ENCODE measurements around the gene NSMCE1. TPM values are rescaled to one million over a fixed set of nuclear protein-coding genes. Genes with fewer than 3 reads are reported as not detected.
"Not testable (repeated sequence)": the region's sequence is repeated elsewhere in the genome, so short reads cannot be mapped to it uniquely, and the experiment has no call there.

NSMCE1 gene
- total and polyA plus RNA-seq, 2 of the 4 experiments (the other 2 are of a cell fraction): 47.5 to 120 TPM

DNA sequence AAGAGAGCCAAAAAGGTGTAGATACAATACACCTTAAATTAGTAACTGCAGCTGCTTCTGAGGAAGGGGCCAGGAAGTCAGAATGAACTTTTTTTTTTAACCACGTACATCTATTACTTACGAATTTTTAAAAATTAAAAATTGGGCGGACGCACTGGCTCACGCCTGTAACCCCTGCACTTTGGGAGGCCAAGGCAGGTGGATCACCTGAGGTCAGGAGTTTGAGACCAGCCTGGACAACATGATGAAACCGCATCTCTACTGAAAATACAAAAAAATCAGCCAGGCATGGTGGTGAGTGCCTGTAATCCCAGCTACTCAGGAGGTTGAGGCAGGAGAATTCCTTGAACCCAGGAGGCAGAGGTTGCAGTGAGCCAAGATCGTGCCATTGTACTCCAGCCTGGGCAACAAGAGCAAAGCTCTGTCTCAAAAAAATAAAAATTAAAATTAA, 5.9 kb upstream of the NSMCE1 start:
- in situ Hi-C loops (cut with MboI; ENCODE audit: low sequenced_read_pairs); H4K20me1 ChIP-seq (ENCODE audit: insufficient read depth, low read length); H4K91ac ChIP-seq (ENCODE audit: insufficient read depth, low read depth, low read length); H3K9me1 ChIP-seq (ENCODE audit: insufficient read depth, low read length); dilution Hi-C loops (cut with HindIII; ENCODE audit: low sequenced_read_pairs, unreplicated experiment); H2BK120ac ChIP-seq (ENCODE audit: low read depth, low read length); BruUV-seq (replicated peaks); H3K4me1 ChIP-seq (ENCODE audit: control insufficient read depth, insufficient read depth, low read length); H3K9ac ChIP-seq (ENCODE audit: low read depth, low read length); POLR2A ChIA-PET (ENCODE audit: unreplicated experiment); H3K4ac ChIP-seq (ENCODE audit: low read depth, low read length); H3K18ac ChIP-seq (ENCODE audit: low read depth, low read length); H3K23ac ChIP-seq (ENCODE audit: low read depth, low read length); ATAC-seq (ENCODE audit: low read depth); H3K4me2 ChIP-seq (ENCODE audit: low read depth, low read length); intact Hi-C loops (cut with micrococcal nuclease); H2BK20ac ChIP-seq (ENCODE audit: low read depth, low read length); H3K27me3 ChIP-seq (ENCODE audit: control insufficient read depth, insufficient read depth, low read length); DNase-seq; H4K8ac ChIP-seq (ENCODE audit: low read depth in 2 of 2, low read length in 2 of 2); H3K9me3 ChIP-seq (ENCODE audit: control insufficient read depth, insufficient read depth, low read length); H4K5ac ChIP-seq (ENCODE audit: low read depth, low read length); H2AK5ac ChIP-seq (ENCODE audit: low read depth, low read length); H3K14ac ChIP-seq (replicated peaks; ENCODE audit: low read depth, low read length); H3K27ac ChIP-seq (ENCODE audit: insufficient read depth, low read length); H3K4me3 ChIP-seq (ENCODE audit: insufficient read depth, low read depth, low read length); H2AFZ ChIP-seq (replicated peaks; ENCODE audit: low read length, poor library complexity); H2AK9ac ChIP-seq (replicated peaks; ENCODE audit: low read depth, low read length, poor library complexity); H2BK5ac ChIP-seq (ENCODE audit: low read depth, low read length, poor library complexity, severe bottlenecking); H2BK15ac ChIP-seq (ENCODE audit: low read depth, low read length); H3K36me3 ChIP-seq (ENCODE audit: control insufficient read depth, insufficient read depth, low read length); H3K79me1 ChIP-seq (ENCODE audit: low read depth in 1 of 2, low read length in 2 of 2); H3K56ac ChIP-seq (ENCODE audit: extremely low read depth, insufficient read depth, low read length): not testable (repeated sequence)
- CTCF ChIA-PET: interaction anchor here (0.7 kb wide), 1 partner anchor 119 kb away, joined by 6 read pairs; no protein-coding TSS in a partner anchor
- 100% methylated on average over 4 of the region's 7 CpGs; no CpG with 5 or more reads in 1 of the 2 experiments for WGBS, 2 experiments (ENCODE audit: extremely low coverage in 2 of 2, insufficient read length in 1 of 2)
